Esophagus muscularis mucosa (tissue), 4 donors: ENCODE measurements around the gene AFF3. TPM values are rescaled to one million over a fixed set of nuclear protein-coding genes. Genes with fewer than 3 reads are reported as not detected.

Experiments used
- DNase-seq: peaks from one replicate; pipeline ENCODE4 v3.0.0-alpha.2; 2017; ENCODE audit errors: extremely low spot score
- H3K27ac ChIP-seq, 4 donors: fragments of 200-600 bp; sonication (generic); replicated peaks in 1 of 4; 1 replicate in 3 of 4; 2 replicates in 1 of 4; pipeline ENCODE4 v1.5.1; 2016 to 2019; ENCODE audit warnings: mild to moderate bottlenecking in 1 of 4
- H3K27me3 ChIP-seq, 4 donors: fragments of 200-600 bp; sonication (generic); one replicate each; pipeline versions ENCODE4 v1.5.1 to v1.6.0; 2016 to 2019
- H3K36me3 ChIP-seq, 4 donors: fragments of 200-600 bp; sonication (generic); one replicate each; pipeline ENCODE4 v1.5.1; 2016 to 2019
- H3K4me1 ChIP-seq, 4 donors: fragments of 200-600 bp; sonication (generic); one replicate each; pipeline ENCODE4 v1.5.1; 2016 to 2019
- H3K4me3 ChIP-seq, 4 donors: fragments of 200-600 bp; sonication (generic); 1 replicate in 2 of 4; 2 replicates in 2 of 4; pipeline ENCODE4 v1.5.1; 2016 to 2019; ENCODE audit warnings: mild to moderate bottlenecking in 4 of 4, moderate library complexity in 1 of 4
- H3K9me3 ChIP-seq, 4 donors: fragments of 200-600 bp; sonication (generic); 1 replicate in 3 of 4; 2 replicates in 1 of 4; pipeline ENCODE4 v1.5.1; 2016 to 2019
- EP300 ChIP-seq: sonication (generic); formaldehyde crosslinking; IDR thresholded peaks from one replicate; pipeline ENCODE4 v1.6.1; 2017; ENCODE audit warnings: antibody characterized with exemption
- POLR2A ChIP-seq: fragments of 450-650 bp; IDR thresholded peaks from one replicate; pipeline ENCODE4 v1.6.1; 2017; ENCODE audit warnings: antibody characterized with exemption, moderate library complexity, mild to moderate bottlenecking, low read depth
- POLR2AphosphoS5 ChIP-seq, 2 donors: sonication (generic); formaldehyde crosslinking; IDR thresholded peaks; one replicate each; pipeline ENCODE4 v1.6.1; 2017; ENCODE audit warnings: antibody characterized with exemption in 2 of 2
- WGBS: methylation state at CpG from one replicate; pipeline ENCODE4 v1.1.5; 2018; 5-methylcytosine and 5-hydroxymethylcytosine counted together
- intact Hi-C: fragments of 100-400 bp; cut with DNase I; formaldehyde crosslinking; loops from one replicate; pipeline ENCODE4 v1.15.1; 2023
- total RNA-seq, 4 donors: library from RNA; depleted of rRNA; stranded (reverse); fragments of >200 nt; gene quantifications; one replicate each; pipeline versions ENCODE4 v1.1.0 to v1.2.1, GENCODE V29; 2016
- TF ChIP-seq, protein P1 (sequence below), 3 experiments: fragments of 200-600 bp in 2 of 3; fragments of 450-650 bp in 1 of 3; sonication (generic) in 2 of 3; IDR thresholded peaks; one replicate each; pipeline ENCODE4 v1.5.1; 2017 to 2019; ENCODE audit warnings: antibody characterized with exemption in 3 of 3, mild to moderate bottlenecking in 2 of 3, moderate library complexity in 1 of 3

AFF3 gene
- total RNA-seq, 4 donors from 2014 or later: 36.4 to 99.5 (median 56.9) TPM

DNA sequence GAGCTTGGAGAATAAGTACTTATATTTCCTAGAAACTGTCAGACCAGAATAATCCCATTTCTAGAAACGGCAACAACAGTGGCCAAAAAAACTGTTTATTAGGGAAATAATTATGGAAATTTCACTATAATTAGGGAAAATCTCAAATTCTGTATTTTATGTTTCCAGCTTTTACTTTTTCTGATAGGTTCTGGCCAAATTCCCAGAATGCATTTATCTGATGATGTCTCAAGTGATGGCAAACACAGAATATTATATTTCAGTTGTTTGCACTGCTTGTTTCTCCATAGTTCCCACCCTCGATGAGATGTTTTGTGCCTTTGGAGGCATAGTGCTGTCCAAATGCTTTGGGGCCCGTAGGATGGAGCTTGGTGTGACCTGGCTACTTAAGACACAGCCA is 66.9 kb downstream of the AFF3 start:
- intact Hi-C loops: no loop called here
- H3K36me3 ChIP-seq: no peaks in the 10 kb centered on the region
- H3K27me3 ChIP-seq: no peaks in the 10 kb centered on the region
- H3K4me3 ChIP-seq: no peak overlapping the region
- TF ChIP-seq POLR2A: no peak
- no peak for TF ChIP-seq EP300
- TF ChIP-seq, protein P1, sequence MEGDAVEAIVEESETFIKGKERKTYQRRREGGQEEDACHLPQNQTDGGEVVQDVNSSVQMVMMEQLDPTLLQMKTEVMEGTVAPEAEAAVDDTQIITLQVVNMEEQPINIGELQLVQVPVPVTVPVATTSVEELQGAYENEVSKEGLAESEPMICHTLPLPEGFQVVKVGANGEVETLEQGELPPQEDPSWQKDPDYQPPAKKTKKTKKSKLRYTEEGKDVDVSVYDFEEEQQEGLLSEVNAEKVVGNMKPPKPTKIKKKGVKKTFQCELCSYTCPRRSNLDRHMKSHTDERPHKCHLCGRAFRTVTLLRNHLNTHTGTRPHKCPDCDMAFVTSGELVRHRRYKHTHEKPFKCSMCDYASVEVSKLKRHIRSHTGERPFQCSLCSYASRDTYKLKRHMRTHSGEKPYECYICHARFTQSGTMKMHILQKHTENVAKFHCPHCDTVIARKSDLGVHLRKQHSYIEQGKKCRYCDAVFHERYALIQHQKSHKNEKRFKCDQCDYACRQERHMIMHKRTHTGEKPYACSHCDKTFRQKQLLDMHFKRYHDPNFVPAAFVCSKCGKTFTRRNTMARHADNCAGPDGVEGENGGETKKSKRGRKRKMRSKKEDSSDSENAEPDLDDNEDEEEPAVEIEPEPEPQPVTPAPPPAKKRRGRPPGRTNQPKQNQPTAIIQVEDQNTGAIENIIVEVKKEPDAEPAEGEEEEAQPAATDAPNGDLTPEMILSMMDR (IDR thresholded peaks at IDR 0.05): no peak
- TF ChIP-seq POLR2AphosphoS5 (IDR thresholded peaks at IDR 0.05): no peak
- H3K27ac ChIP-seq: no peak overlapping the region
- peaks cover 0 to 10% (median 5%) of the 10 kb centered on the region in 4 donors for H3K4me1 ChIP-seq
- 82% methylated on average over 3 of the region's 3 CpGs for WGBS
- DNase-seq: no peak
- H3K9me3 ChIP-seq: no peaks in the 10 kb centered on the region

DNA sequence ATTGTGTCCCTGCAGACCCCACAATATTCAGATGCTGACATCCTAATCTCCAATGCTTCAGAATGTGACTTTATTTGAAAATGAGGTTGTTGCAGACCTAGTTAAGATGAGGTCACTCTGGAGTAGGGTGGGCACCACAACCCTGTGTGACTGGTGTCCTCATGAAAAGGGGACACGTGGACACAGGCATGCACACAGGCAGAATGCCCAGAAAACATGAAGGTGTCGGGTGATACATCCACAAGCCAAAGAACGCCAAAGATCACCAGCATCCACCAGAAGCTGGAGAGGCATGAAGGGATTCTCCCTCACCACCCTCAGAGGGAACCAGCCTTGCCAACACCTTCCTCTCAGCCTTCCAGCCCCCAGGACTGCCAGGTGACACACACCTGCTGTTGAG is 69.3 kb downstream of the AFF3 start:
- Histone ChIP-seq H3K27me3 (no peaks in the 10 kb centered on the region), H3K4me1 (peaks cover 4 to 20% (median 10%) of the 10 kb centered on the region in 4 donors), H3K27ac (no peak overlapping the region), H3K36me3 (no peaks in the 10 kb centered on the region), H3K9me3 (no peaks in the 10 kb centered on the region), H3K4me3 (no peak overlapping the region)
- no peak for TF ChIP-seq POLR2A
- TF ChIP-seq, protein P1 (IDR thresholded peaks at IDR 0.05): no peak
- no peak for TF ChIP-seq POLR2AphosphoS5 (IDR thresholded peaks at IDR 0.05)
- TF ChIP-seq EP300: no peak
- intact Hi-C loops: no loop called here
- DNase-seq: no peak
- WGBS: 88% methylated on average over 3 of the region's 3 CpGs

DNA sequence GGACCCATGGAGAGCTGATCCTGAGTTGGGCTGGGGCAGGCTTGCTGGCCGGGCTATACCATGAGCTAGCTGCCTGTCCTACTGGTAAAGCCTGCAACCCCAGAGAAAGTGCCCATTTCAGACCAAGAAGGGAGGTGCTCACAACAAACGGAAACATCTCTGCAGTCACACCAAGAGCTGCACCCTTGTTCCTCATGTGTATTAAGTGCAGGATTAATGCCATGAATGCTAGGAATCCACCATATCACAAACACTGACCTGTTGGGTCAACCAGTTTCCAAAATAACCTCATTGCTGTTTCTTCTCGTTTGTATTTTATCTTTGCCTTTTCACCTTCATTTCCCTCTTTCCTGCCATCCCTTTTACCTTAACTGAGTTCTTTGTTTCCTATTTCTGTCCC is 69.9 kb downstream of the AFF3 start:
- H3K4me3 ChIP-seq: no peak overlapping the region
- H3K4me1 ChIP-seq: peaks cover 4 to 20% (median 10%) of the 10 kb centered on the region in 4 donors
- 79% methylated on average over 2 of the region's 3 CpGs for WGBS
- intact Hi-C loops: no loop called here
- no peak overlapping the region for H3K27ac ChIP-seq
- DNase-seq: no peak
- TF ChIP-seq POLR2AphosphoS5 (IDR thresholded peaks at IDR 0.05): no peak
- TF ChIP-seq, protein P1 (IDR thresholded peaks at IDR 0.05): no peak
- TF ChIP-seq POLR2A: no peak
- TF ChIP-seq EP300: no peak
- H3K9me3 ChIP-seq: no peaks in the 10 kb centered on the region
- no peaks in the 10 kb centered on the region for H3K36me3 ChIP-seq
- no peaks in the 10 kb centered on the region for H3K27me3 ChIP-seq

DNA sequence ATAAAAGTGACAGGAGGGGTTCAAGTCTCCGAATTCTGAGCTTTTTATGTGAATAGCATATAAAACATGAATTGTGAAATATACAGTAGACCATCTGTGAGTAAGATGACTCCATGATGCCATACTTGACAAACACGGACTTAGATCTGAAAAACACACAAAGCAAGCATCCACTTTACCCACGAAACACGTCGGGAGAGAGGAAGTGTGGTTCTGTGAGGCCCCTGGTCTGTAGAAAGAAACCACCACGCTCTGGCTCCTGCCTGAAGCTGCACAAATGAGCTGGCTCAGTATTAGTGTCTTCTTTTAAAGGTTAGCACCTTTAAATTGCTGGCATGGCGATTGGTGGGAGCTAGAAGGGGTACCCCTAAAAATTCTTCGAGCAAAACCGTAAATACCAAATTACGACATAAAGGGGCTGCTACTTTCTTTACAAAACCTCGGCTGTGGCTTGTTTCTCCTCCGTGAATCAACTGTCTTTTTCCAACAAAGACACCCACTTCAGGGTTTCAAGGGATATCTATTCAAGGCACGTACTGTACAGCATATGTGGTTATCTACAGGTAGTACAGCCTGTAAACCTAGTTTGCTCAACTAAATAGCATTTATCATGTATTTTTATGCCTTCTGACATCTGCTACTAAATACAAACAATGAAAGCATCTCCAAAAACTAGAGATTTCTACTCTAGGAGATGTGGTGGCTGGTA is 70.9 kb downstream of the AFF3 start:
- H3K4me3 ChIP-seq: no peak overlapping the region
- intact Hi-C loops: no loop called here
- TF ChIP-seq POLR2A (no peak), POLR2AphosphoS5 (IDR thresholded peaks at IDR 0.05) (no peak), EP300 (no peak)
- TF ChIP-seq, protein P1 (IDR thresholded peaks at IDR 0.05): no peak
- H3K36me3 ChIP-seq: no peaks in the 10 kb centered on the region
- H3K4me1 ChIP-seq: peaks cover 7 to 22% (median 10%) of the 10 kb centered on the region in 4 donors
- no peak overlapping the region for H3K27ac ChIP-seq
- H3K9me3 ChIP-seq: no peaks in the 10 kb centered on the region
- WGBS: 82% methylated on average over 13 of the region's 13 CpGs
- DNase-seq: no peak
- H3K27me3 ChIP-seq: no peaks in the 10 kb centered on the region

DNA sequence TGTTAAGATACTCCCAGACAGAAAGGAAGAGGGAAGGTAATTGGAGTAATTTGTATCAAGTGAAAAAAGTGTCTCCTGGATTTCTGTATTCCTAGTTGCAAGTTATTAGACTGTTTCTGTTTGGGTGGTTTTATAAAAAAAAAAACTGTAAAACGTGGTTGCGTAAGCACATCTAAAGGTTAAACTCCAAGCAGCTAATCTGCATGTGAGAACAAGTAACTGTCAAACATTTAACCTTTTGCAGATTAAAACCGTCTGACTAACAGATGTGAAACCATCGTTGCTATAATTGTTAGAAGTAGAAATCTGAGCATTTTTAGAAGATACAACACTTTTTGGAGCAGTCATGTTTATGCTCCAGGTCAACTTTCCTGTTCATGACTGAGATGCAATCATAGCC is 72.3 kb downstream of the AFF3 start:
- intact Hi-C loops: no loop called here
- DNase-seq: no peak
- H3K27me3 ChIP-seq: no peaks in the 10 kb centered on the region
- no peak overlapping the region for H3K27ac ChIP-seq
- TF ChIP-seq, protein P1 (IDR thresholded peaks at IDR 0.05): no peak
- TF ChIP-seq POLR2A (no peak), POLR2AphosphoS5 (IDR thresholded peaks at IDR 0.05) (no peak), EP300 (no peak)
- 19% methylated on average over 4 of the region's 4 CpGs for WGBS
- H3K36me3 ChIP-seq: no peaks in the 10 kb centered on the region
- no peak overlapping the region for H3K4me3 ChIP-seq
- no peaks in the 10 kb centered on the region for H3K9me3 ChIP-seq
- H3K4me1 ChIP-seq: peaks cover 9 to 31% (median 17%) of the 10 kb centered on the region in 4 donors
